ENCODE measurements around the gene TUBA3E.
"Not testable (repeated sequence)": the region's sequence is repeated elsewhere in the genome, so short reads cannot be mapped to it uniquely, and the experiment has no call there.

The TUBA3E gene

DNA sequence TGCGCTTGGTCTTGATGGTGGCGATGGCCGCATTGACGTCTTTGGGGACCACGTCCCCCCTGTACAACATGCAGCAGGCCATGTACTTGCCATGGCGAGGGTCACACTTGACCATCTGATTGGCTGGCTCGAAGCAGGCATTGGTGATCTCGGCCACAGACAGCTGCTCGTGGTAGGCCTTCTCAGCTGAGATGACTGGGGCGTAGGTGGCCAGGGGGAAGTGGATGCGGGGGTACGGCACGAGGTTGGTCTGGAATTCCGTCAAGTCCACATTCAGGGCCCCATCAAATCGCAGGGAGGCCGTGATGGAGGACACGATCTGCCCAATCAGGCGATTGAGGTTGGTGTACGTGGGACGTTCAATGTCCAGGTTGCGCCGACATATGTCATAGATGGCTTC lies 4.4 kb downstream of the TUBA3E start:
- H3K4me3 ChIP-seq (ENCODE audit: control insufficient read depth in 1 of 7, extremely low read depth in 1 of 7, insufficient read depth in 4 of 7, low read depth in 2 of 7, low read length in 6 of 7); POLR2A ChIA-PET; H3K27me3 ChIP-seq (replicated peaks in 2 of 5; ENCODE audit: control insufficient read depth in 4 of 5, insufficient read depth in 5 of 5, low read length in 4 of 5); H3K9me3 ChIP-seq (ENCODE audit: control extremely low read depth in 1 of 5, control insufficient read depth in 4 of 5, insufficient read depth in 2 of 5, low read depth in 1 of 5, low read length in 4 of 5); H3K27ac ChIP-seq (ENCODE audit: insufficient read depth in 1 of 2, low read depth in 1 of 2, low read length in 2 of 2, poor library complexity in 1 of 2, severe bottlenecking in 2 of 2); H3K4me1 ChIP-seq (ENCODE audit: control extremely low read depth in 1 of 4, control insufficient read depth in 4 of 4, insufficient read depth in 4 of 4, low read length in 3 of 4); DNase-seq; CTCF ChIA-PET: not testable (repeated sequence)
- 85% methylated on average over 9 of the region's 22 CpGs for whole genome bisulfite sequencing (ENCODE audit: insufficient coverage)
- H3K36me3 ChIP-seq (ENCODE audit: control insufficient read depth in 4 of 4, insufficient read depth in 4 of 4, low read length in 3 of 4) = peaks cover 0 to 11% (median 8%) of the 10 kb centered on the region in 4 experiments

DNA sequence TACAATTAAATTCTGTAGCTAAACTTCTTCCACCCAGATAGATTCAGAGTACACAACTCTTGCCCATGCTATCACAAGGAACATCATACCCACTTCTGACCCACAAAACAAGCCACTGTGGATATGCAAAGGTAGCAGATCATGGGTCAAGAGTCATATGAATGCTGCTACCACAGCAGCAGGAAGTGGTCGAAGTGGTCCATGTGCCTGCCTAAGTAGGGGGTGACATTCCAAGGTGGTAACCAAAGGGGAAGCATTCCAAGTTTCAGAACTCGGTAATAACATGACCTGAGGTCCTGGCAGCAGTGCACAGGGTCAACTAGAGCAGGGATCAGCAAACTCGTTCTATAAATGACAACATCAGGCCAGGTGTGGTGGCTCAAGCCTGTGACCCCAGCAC lies 5.8 kb downstream of the TUBA3E start:
- WGBS (ENCODE audit: insufficient coverage) = 92% methylated on average over 2 of the region's 3 CpGs
- H3K27me3 ChIP-seq (replicated peaks in 2 of 5; ENCODE audit: control insufficient read depth in 4 of 5, insufficient read depth in 5 of 5, low read length in 4 of 5); POLR2A ChIA-PET; CTCF ChIA-PET; H3K9me3 ChIP-seq (ENCODE audit: control extremely low read depth in 1 of 5, control insufficient read depth in 4 of 5, insufficient read depth in 2 of 5, low read depth in 1 of 5, low read length in 4 of 5); H3K4me1 ChIP-seq (ENCODE audit: control extremely low read depth in 1 of 4, control insufficient read depth in 4 of 4, insufficient read depth in 4 of 4, low read length in 3 of 4); H3K4me3 ChIP-seq (ENCODE audit: control insufficient read depth in 1 of 7, extremely low read depth in 1 of 7, insufficient read depth in 4 of 7, low read depth in 2 of 7, low read length in 6 of 7); H3K27ac ChIP-seq (ENCODE audit: insufficient read depth in 1 of 2, low read depth in 1 of 2, low read length in 2 of 2, poor library complexity in 1 of 2, severe bottlenecking in 2 of 2); DNase-seq: not testable (repeated sequence)
- H3K36me3 ChIP-seq (ENCODE audit: control insufficient read depth in 4 of 4, insufficient read depth in 4 of 4, low read length in 3 of 4) = peaks cover 0 to 17% (median 10%) of the 10 kb centered on the region in 4 experiments

DNA sequence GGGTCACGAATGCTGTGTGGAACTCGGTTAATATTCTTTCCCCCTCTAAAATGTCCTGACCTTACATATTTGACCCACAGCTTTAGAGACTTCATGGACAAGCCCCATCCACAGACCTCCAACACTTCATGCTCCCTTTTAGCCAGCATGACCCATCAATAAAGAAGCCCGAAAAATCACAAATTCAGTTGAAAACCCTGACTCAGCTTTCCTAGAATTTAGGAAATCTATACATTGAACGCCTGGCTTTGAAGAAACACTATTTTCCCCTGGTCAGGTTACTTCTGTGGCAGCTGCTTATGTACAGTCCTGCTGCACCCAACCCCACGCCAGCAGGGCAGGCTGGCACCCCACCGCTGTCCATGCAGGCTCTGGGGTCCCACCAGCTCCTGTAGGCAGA lies 6.9 kb downstream of the TUBA3E start:
- POLR2A ChIA-PET; H3K27me3 ChIP-seq (replicated peaks in 2 of 5; ENCODE audit: control insufficient read depth in 4 of 5, insufficient read depth in 5 of 5, low read length in 4 of 5); H3K27ac ChIP-seq (ENCODE audit: insufficient read depth in 1 of 2, low read depth in 1 of 2, low read length in 2 of 2, poor library complexity in 1 of 2, severe bottlenecking in 2 of 2); CTCF ChIA-PET; H3K4me1 ChIP-seq (ENCODE audit: control extremely low read depth in 1 of 4, control insufficient read depth in 4 of 4, insufficient read depth in 4 of 4, low read length in 3 of 4); H3K4me3 ChIP-seq (ENCODE audit: control insufficient read depth in 1 of 7, extremely low read depth in 1 of 7, insufficient read depth in 4 of 7, low read depth in 2 of 7, low read length in 6 of 7); DNase-seq; H3K9me3 ChIP-seq (ENCODE audit: control extremely low read depth in 1 of 5, control insufficient read depth in 4 of 5, insufficient read depth in 2 of 5, low read depth in 1 of 5, low read length in 4 of 5): not testable (repeated sequence)
- WGBS (ENCODE audit: insufficient coverage) = 96% methylated on average over 6 of the region's 6 CpGs
- peaks cover 0 to 23% (median 10%) of the 10 kb centered on the region in 4 experiments for H3K36me3 ChIP-seq (ENCODE audit: control insufficient read depth in 4 of 4, insufficient read depth in 4 of 4, low read length in 3 of 4)

DNA sequence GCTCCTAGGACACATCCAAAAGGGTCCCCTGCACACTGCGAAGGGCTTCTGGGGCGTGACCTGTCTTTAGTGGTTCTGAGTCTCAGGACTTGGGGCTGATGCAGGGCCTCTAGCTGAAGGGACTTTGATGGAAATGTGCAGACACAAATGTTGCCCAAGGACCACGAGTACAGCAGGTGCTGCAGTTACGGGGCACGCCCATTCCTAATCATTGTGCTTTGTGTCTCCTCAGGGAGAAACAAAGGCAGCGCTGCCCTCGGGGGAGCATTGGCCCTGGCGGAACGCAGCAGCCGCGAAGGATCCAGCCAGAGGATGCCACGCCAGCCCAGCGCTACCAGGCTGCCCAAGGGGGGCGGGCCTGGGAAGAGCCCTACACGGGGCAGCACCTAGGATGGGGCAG lies 8.0 kb downstream of the TUBA3E start:
- no peaks in the 10 kb centered on the region for H3K4me1 ChIP-seq (ENCODE audit: control extremely low read depth in 1 of 4, control insufficient read depth in 4 of 4, insufficient read depth in 4 of 4, low read length in 3 of 4)
- H3K4me3 ChIP-seq (ENCODE audit: control insufficient read depth in 1 of 7, extremely low read depth in 1 of 7, insufficient read depth in 4 of 7, low read depth in 2 of 7, low read length in 6 of 7) = no peak overlapping the region
- WGBS (ENCODE audit: insufficient coverage) = 94% methylated on average over 12 of the region's 15 CpGs
- no peak for DNase-seq
- no peaks in the 10 kb centered on the region for H3K9me3 ChIP-seq (ENCODE audit: control extremely low read depth in 1 of 5, control insufficient read depth in 4 of 5, insufficient read depth in 2 of 5, low read depth in 1 of 5, low read length in 4 of 5)
- ChIA-PET CTCF (no interaction called here), POLR2A (no interaction called here)
- peaks cover 0 to 23% (median 14%) of the 10 kb centered on the region in 4 experiments for H3K36me3 ChIP-seq (ENCODE audit: control insufficient read depth in 4 of 4, insufficient read depth in 4 of 4, low read length in 3 of 4)
- no peaks in the 10 kb centered on the region for H3K27me3 ChIP-seq (replicated peaks in 2 of 5; ENCODE audit: control insufficient read depth in 4 of 5, insufficient read depth in 5 of 5, low read length in 4 of 5)
- H3K27ac ChIP-seq (ENCODE audit: insufficient read depth in 1 of 2, low read depth in 1 of 2, low read length in 2 of 2, poor library complexity in 1 of 2, severe bottlenecking in 2 of 2) = no peak overlapping the region

DNA sequence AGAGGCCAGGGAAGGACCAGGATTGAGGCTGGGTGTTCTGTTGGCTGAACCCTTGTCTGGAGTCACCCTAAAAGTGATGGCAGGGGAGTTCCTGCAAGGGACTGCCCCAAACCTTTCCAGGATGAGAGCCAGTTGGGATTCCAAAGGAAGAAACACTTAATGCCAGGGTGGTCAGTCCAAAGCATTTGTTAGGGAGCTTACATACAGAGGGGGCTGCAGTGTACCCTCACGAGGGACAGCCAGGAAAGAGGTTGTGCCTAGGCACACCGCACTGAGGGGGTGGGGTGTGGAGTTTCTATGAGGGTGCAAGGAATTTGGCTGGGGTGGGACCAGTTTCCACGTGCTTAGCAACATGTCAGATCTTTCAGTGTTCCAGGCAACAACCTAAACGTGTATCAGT lies 9.3 kb downstream of the TUBA3E start:
- peaks cover 3 to 25% (median 18%) of the 10 kb centered on the region in 4 experiments for H3K36me3 ChIP-seq (ENCODE audit: control insufficient read depth in 4 of 4, insufficient read depth in 4 of 4, low read length in 3 of 4)
- H3K27me3 ChIP-seq (replicated peaks in 2 of 5; ENCODE audit: control insufficient read depth in 4 of 5, insufficient read depth in 5 of 5, low read length in 4 of 5); DNase-seq; H3K4me3 ChIP-seq (ENCODE audit: control insufficient read depth in 1 of 7, extremely low read depth in 1 of 7, insufficient read depth in 4 of 7, low read depth in 2 of 7, low read length in 6 of 7); CTCF ChIA-PET; H3K9me3 ChIP-seq (ENCODE audit: control extremely low read depth in 1 of 5, control insufficient read depth in 4 of 5, insufficient read depth in 2 of 5, low read depth in 1 of 5, low read length in 4 of 5); H3K4me1 ChIP-seq (ENCODE audit: control extremely low read depth in 1 of 4, control insufficient read depth in 4 of 4, insufficient read depth in 4 of 4, low read length in 3 of 4); H3K27ac ChIP-seq (ENCODE audit: insufficient read depth in 1 of 2, low read depth in 1 of 2, low read length in 2 of 2, poor library complexity in 1 of 2, severe bottlenecking in 2 of 2); POLR2A ChIA-PET: not testable (repeated sequence)
- WGBS (ENCODE audit: insufficient coverage) = 63% methylated on average over 1 of the region's 4 CpGs

DNA sequence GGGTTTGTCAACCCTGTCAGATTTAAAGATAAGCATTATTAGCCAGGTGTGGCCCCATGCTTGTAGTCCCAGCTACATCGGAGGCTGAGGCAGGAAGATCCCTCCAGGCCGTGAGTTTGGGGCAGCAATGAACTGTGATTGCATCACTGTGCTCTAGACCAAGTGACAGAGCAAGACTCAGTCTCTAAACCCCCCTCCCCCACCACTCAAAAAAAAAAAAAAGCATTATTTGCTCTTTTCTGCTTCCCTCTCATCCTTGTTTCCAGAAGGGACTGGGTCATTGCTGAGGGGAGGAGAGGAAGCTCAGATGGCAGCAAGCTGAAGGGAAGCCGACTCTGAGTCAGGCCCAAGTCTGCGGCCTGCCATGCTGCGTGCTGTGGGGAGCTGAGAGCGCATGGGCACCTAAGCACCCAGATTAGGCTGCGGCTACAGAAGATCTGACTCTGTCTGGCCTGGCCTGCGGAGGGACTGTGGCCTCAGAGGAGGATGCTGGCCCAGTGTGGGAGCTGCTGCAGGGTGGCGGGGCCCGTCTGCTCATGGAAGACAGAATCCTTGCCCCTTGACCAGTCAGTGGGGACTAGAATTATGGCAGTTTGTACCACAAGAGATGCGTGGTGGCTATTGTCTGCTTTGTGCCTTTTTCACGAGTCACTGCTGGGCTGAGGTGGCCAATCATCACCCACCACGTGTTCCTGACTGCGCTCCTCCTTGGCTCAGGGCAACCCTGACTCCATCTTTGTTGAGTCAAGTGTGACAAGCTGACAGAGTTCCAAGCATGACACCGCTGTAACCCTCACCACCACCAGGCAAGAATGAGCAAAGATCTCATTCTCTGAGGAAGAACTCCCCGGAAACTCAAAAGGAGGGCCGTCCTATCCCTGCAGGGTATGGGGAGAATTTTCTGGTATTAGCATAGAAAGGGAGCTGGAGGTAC lies 10.1 kb downstream of the TUBA3E start:
- H3K27ac ChIP-seq (ENCODE audit: insufficient read depth in 1 of 2, low read depth in 1 of 2, low read length in 2 of 2, poor library complexity in 1 of 2, severe bottlenecking in 2 of 2); POLR2A ChIA-PET: not testable (repeated sequence)
- H3K36me3 ChIP-seq (ENCODE audit: control insufficient read depth in 4 of 4, insufficient read depth in 4 of 4, low read length in 3 of 4) = peaks cover 3 to 27% (median 18%) of the 10 kb centered on the region in 4 experiments

DNA sequence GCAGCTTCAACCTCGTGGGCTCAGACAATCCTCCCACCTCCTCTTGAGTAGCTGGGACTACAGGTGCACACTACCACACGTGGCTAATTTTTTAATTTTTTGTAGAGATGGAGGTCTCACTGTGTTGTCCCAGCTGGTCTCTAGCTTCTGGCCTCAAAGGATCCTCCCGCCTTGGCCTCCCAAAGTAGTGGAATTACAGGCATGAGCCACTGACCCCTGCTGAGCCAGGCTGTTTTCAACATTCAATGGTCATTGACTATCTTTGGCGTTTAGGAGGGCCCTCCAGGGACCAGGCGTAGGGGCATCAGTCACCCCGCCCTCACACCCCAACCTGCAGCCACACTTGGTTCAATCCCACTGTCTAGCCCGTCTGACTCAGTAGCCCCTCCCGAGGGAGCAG lies 11.0 kb downstream of the TUBA3E start:
- H3K4me1 ChIP-seq (ENCODE audit: control extremely low read depth in 1 of 4, control insufficient read depth in 4 of 4, insufficient read depth in 4 of 4, low read length in 3 of 4) = peaks cover 0 to 14% (median 12%) of the 10 kb centered on the region in 4 experiments
- peaks cover 3 to 27% (median 18%) of the 10 kb centered on the region in 4 experiments for H3K36me3 ChIP-seq (ENCODE audit: control insufficient read depth in 4 of 4, insufficient read depth in 4 of 4, low read length in 3 of 4)
- 97% methylated on average over 5 of the region's 8 CpGs for WGBS (ENCODE audit: insufficient coverage)
- H3K4me3 ChIP-seq (ENCODE audit: control insufficient read depth in 1 of 7, extremely low read depth in 1 of 7, insufficient read depth in 4 of 7, low read depth in 2 of 7, low read length in 6 of 7) = no peak overlapping the region
- H3K9me3 ChIP-seq (ENCODE audit: control extremely low read depth in 1 of 5, control insufficient read depth in 4 of 5, insufficient read depth in 2 of 5, low read depth in 1 of 5, low read length in 4 of 5) = no peaks in the 10 kb centered on the region
- ChIA-PET POLR2A (no interaction called here), CTCF (no interaction called here)
- H3K27ac ChIP-seq (ENCODE audit: insufficient read depth in 1 of 2, low read depth in 1 of 2, low read length in 2 of 2, poor library complexity in 1 of 2, severe bottlenecking in 2 of 2) = no peak overlapping the region
- DNase-seq = no peak
- H3K27me3 ChIP-seq (replicated peaks in 2 of 5; ENCODE audit: control insufficient read depth in 4 of 5, insufficient read depth in 5 of 5, low read length in 4 of 5) = no peaks in the 10 kb centered on the region

More for the DNA sequence above, 10.1 kb downstream of the TUBA3E start:
- WGBS (ENCODE audit: insufficient coverage) = over 99% methylated on average over 11 of the region's 17 CpGs
- peaks cover 0 to 10% (median 8%) of the 10 kb centered on the region in 4 experiments for H3K4me1 ChIP-seq (ENCODE audit: control extremely low read depth in 1 of 4, control insufficient read depth in 4 of 4, insufficient read depth in 4 of 4, low read length in 3 of 4)
- H3K4me3 ChIP-seq (ENCODE audit: control insufficient read depth in 1 of 7, extremely low read depth in 1 of 7, insufficient read depth in 4 of 7, low read depth in 2 of 7, low read length in 6 of 7); H3K9me3 ChIP-seq (ENCODE audit: control extremely low read depth in 1 of 5, control insufficient read depth in 4 of 5, insufficient read depth in 2 of 5, low read depth in 1 of 5, low read length in 4 of 5); CTCF ChIA-PET; DNase-seq; H3K27me3 ChIP-seq (replicated peaks in 2 of 5; ENCODE audit: control insufficient read depth in 4 of 5, insufficient read depth in 5 of 5, low read length in 4 of 5): not testable (repeated sequence)

Data from common myeloid progenitor, CD34-positive (primary cell).